ENCODE results near the gene CCHCR1. TPM values are rescaled to one million over a fixed set of nuclear protein-coding genes. Genes with fewer than 3 reads are reported as not detected.

Gene CCHCR1
- total and polyA plus RNA-seq, 2 donors from 2014 or later, result 24.1 to 26.2 TPM

- H3K27me3 ChIP-seq (ENCODE audit: control insufficient read depth, insufficient read depth, low read length), result no peaks in the 10 kb centered on the region
- H3K4me3 ChIP-seq (ENCODE audit: low read length in 3 of 3), result no peak overlapping the region
- H3K9ac ChIP-seq (ENCODE audit: low read length in 3 of 3), result no peak overlapping the region
- H3K36me3 ChIP-seq (ENCODE audit: control insufficient read depth in 2 of 3, insufficient read depth in 3 of 3, low read length in 3 of 3), result no peaks in the 10 kb centered on the region
- no peaks in the 10 kb centered on the region for H3K9me3 ChIP-seq (ENCODE audit: control insufficient read depth in 2 of 3, insufficient read depth in 1 of 3, low read length in 3 of 3)
- peaks cover 0 to 2% (median 0%) of the 10 kb centered on the region in 3 donors for H3K4me1 ChIP-seq (ENCODE audit: control insufficient read depth in 2 of 3, insufficient read depth in 2 of 3, low read depth in 1 of 3, low read length in 3 of 3)
- intact Hi-C loops (cut with DNase I), result no loop called here
- TF ChIP-seq CTCF (IDR thresholded peaks at IDR 0.05; ENCODE audit: borderline replicate concordance, extremely low read depth, insufficient read depth), result no peak
- no peak for FAIRE-seq
- DNase-seq, result no peak
- H3K27ac ChIP-seq (ENCODE audit: low read depth in 2 of 2, low read length in 2 of 2), result no peak overlapping the region
These were observed 45.9 kb downstream of the CCHCR1 start for GRCh38 chr6:31111712-31112111.

- Histone ChIP-seq H3K27me3 (ENCODE audit: control insufficient read depth, insufficient read depth, low read length) (no peaks in the 10 kb centered on the region), H3K4me1 (ENCODE audit: control insufficient read depth in 2 of 3, insufficient read depth in 2 of 3, low read depth in 1 of 3, low read length in 3 of 3) (peaks cover 0 to 2% (median 0%) of the 10 kb centered on the region in 3 donors), H3K27ac (ENCODE audit: low read depth in 2 of 2, low read length in 2 of 2) (no peak overlapping the region), H3K36me3 (ENCODE audit: control insufficient read depth in 2 of 3, insufficient read depth in 3 of 3, low read length in 3 of 3) (no peaks in the 10 kb centered on the region), H3K9ac (ENCODE audit: low read length in 3 of 3) (no peak overlapping the region), H3K4me3 (ENCODE audit: low read length in 3 of 3) (no peak overlapping the region), H3K9me3 (ENCODE audit: control insufficient read depth in 2 of 3, insufficient read depth in 1 of 3, low read length in 3 of 3) (no peaks in the 10 kb centered on the region)
- FAIRE-seq (no peak), DNase-seq (no peak)
- intact Hi-C loops (cut with DNase I), result no loop called here
- no peak for TF ChIP-seq CTCF (IDR thresholded peaks at IDR 0.05; ENCODE audit: borderline replicate concordance, extremely low read depth, insufficient read depth)
These were observed 46.6 kb downstream of the CCHCR1 start for GRCh38 chr6:31110825-31111582.

GRCh38 chr6:31107052-31107451 lies 50.5 kb downstream of the CCHCR1 start:
- peaks cover 0 to 2% (median 0%) of the 10 kb centered on the region in 3 donors for H3K4me1 ChIP-seq (ENCODE audit: control insufficient read depth in 2 of 3, insufficient read depth in 2 of 3, low read depth in 1 of 3, low read length in 3 of 3)
- no peaks in the 10 kb centered on the region for H3K9me3 ChIP-seq (ENCODE audit: control insufficient read depth in 2 of 3, insufficient read depth in 1 of 3, low read length in 3 of 3)
- intact Hi-C loops (cut with DNase I), result no loop called here
- no peaks in the 10 kb centered on the region for H3K27me3 ChIP-seq (ENCODE audit: control insufficient read depth, insufficient read depth, low read length)
- H3K4me3 ChIP-seq (ENCODE audit: low read length in 3 of 3), result no peak overlapping the region
- H3K36me3 ChIP-seq (ENCODE audit: control insufficient read depth in 2 of 3, insufficient read depth in 3 of 3, low read length in 3 of 3), result no peaks in the 10 kb centered on the region
- FAIRE-seq, result no peak
- H3K9ac ChIP-seq (ENCODE audit: low read length in 3 of 3), result no peak overlapping the region
- no peak for DNase-seq
- no peak overlapping the region for H3K27ac ChIP-seq (ENCODE audit: low read depth in 2 of 2, low read length in 2 of 2)
- TF ChIP-seq CTCF (IDR thresholded peaks at IDR 0.05; ENCODE audit: borderline replicate concordance, extremely low read depth, insufficient read depth), result no peak

All from kidney (tissue), 14 donors.